ENCODE results near the gene BEGAIN. TPM values are rescaled to one million over a fixed set of nuclear protein-coding genes. Genes with fewer than 3 reads are reported as not detected.

Gene BEGAIN
- total RNA-seq, 4 donors from 2014 or later = 9.6 to 17.0 (median 11.6) TPM

GRCh38 chr14:100572543-100572942 lies 14.7 kb downstream of the BEGAIN start:
- whole genome bisulfite sequencing, 2 donors = 61% methylated on average over 3 of the region's 3 CpGs
- no peak for TF ChIP-seq POLR2A (IDR thresholded peaks at IDR 0.05)
- TF ChIP-seq CTCF (IDR thresholded peaks at IDR 0.05) = no peak
- no peak for TF ChIP-seq EP300 (IDR thresholded peaks at IDR 0.05)
- H3K9me3 ChIP-seq = no peaks in the 10 kb centered on the region
- no peak overlapping the region for H3K27ac ChIP-seq
- H3K4me3 ChIP-seq = no peak overlapping the region
- DNase-seq (ENCODE audit: low spot score in 2 of 2) = no peak
- H3K36me3 ChIP-seq = no peaks in the 10 kb centered on the region
- H3K4me1 ChIP-seq = peaks cover 0 to 17% (median 6%) of the 10 kb centered on the region in 4 donors
- peaks cover 0 to 46% of the 10 kb centered on the region in 2 donors for H3K27me3 ChIP-seq

- WGBS, 2 donors = 84 to 93% methylated on average over 14 to 16 of the region's 16 CpGs
- Histone ChIP-seq H3K27me3 (peaks cover 0 to 52% of the 10 kb centered on the region in 2 donors), H3K4me1 (peaks cover 0 to 24% (median 6%) of the 10 kb centered on the region in 4 donors), H3K27ac (no peak overlapping the region), H3K4me3 (no peak overlapping the region), H3K36me3 (no peaks in the 10 kb centered on the region), H3K9me3 (no peaks in the 10 kb centered on the region)
- no peak for DNase-seq (ENCODE audit: low spot score in 2 of 2)
- TF ChIP-seq CTCF (IDR thresholded peaks at IDR 0.05) = no peak
- TF ChIP-seq POLR2A (IDR thresholded peaks at IDR 0.05) = no peak
- TF ChIP-seq EP300 (IDR thresholded peaks at IDR 0.05) = no peak
These were observed 15.4 kb downstream of the BEGAIN start for GRCh38 chr14:100571837-100572236.

GRCh38 chr14:100570726-100571454 lies 16.3 kb downstream of the BEGAIN start:
- 80 to 91% methylated on average over 22 to 23 of the region's 23 CpGs for WGBS, 2 donors
- peaks cover 0 to 29% (median 6%) of the 10 kb centered on the region in 4 donors for H3K4me1 ChIP-seq
- no peak overlapping the region for H3K4me3 ChIP-seq
- TF ChIP-seq EP300 (IDR thresholded peaks at IDR 0.05) (no peak), CTCF (IDR thresholded peaks at IDR 0.05) (no peak), POLR2A (IDR thresholded peaks at IDR 0.05) (no peak)
- H3K36me3 ChIP-seq = no peaks in the 10 kb centered on the region
- H3K9me3 ChIP-seq = no peaks in the 10 kb centered on the region
- no peak for DNase-seq (ENCODE audit: low spot score in 2 of 2)
- no peak overlapping the region for H3K27ac ChIP-seq
- peaks cover 0 to 61% of the 10 kb centered on the region in 2 donors for H3K27me3 ChIP-seq

- Histone ChIP-seq H3K27ac (no peak overlapping the region), H3K4me3 (peak overlapping the region in 1 of 4 donors; percentile 72), H3K4me1 (peaks cover 0 to 29% (median 6%) of the 10 kb centered on the region in 4 donors), H3K36me3 (no peaks in the 10 kb centered on the region), H3K9me3 (no peaks in the 10 kb centered on the region), H3K27me3 (peaks cover 0 to 66% of the 10 kb centered on the region in 2 donors)
- TF ChIP-seq CTCF (IDR thresholded peaks at IDR 0.05) = no peak
- WGBS, 2 donors = 44 to 62% methylated on average over 12 of the region's 14 CpGs
- DNase-seq (ENCODE audit: low spot score in 2 of 2) = no peak
These were observed 17.4 kb downstream of the BEGAIN start for GRCh38 chr14:100569734-100570286.

GRCh38 chr14:100568998-100569733 lies 18.1 kb downstream of the BEGAIN start:
- no peaks in the 10 kb centered on the region for H3K9me3 ChIP-seq
- H3K36me3 ChIP-seq = no peaks in the 10 kb centered on the region
- peaks cover 0 to 29% (median 6%) of the 10 kb centered on the region in 4 donors for H3K4me1 ChIP-seq
- peak overlapping the region in 1 of 4 donors; percentile 53 for H3K27ac ChIP-seq
- WGBS, 2 donors = 7 to 13% methylated on average over 28 to 39 of the region's 45 CpGs
- H3K4me3 ChIP-seq = peak overlapping the region; percentile 28 to 72 (median 34)
- peaks cover 0 to 66% of the 10 kb centered on the region in 2 donors for H3K27me3 ChIP-seq
- no peak for TF ChIP-seq POLR2A (IDR thresholded peaks at IDR 0.05)
- TF ChIP-seq CTCF (IDR thresholded peaks at IDR 0.05) = no peak
- no peak for TF ChIP-seq EP300 (IDR thresholded peaks at IDR 0.05)
- no peak for DNase-seq (ENCODE audit: low spot score in 2 of 2)
